Measurements from ENCODE around the gene ATP5F1D.

Gene ATP5F1D

DNA sequence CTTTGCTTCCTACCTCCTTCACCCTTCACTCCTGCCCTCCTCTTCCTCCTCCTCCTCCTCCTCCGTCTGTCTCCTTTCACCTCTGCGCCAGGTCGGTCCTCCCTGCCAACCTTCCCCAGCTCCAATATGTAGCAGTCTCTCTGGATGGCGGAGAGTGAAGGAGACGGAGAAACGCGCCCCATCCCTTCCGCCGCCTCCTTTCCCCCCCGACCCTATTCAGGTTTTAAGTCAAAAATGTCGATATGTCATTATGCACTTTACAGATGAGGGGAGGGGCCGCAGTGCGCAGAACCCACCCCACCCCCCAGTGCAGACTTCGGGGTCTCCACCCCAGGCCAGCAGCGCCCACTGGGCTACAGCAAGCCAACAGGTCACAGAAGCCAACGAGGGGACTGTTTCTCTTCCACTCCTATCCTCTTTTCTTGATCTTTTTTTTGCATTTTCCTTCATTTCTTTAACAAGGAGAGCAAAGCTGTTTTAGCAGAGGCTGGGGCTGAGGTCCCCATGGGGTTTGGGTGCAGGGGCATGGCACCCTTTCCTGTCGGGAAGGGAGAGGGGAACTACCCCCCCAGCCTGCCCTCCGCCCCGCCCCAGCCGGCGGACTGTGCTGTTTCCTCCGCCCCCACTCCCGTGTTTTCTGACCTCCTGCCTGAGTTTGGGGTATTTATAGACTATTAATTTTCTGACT, 16.1 kb downstream of the ATP5F1D start:
- in situ Hi-C loops (cut with MboI; ENCODE audit: low sequenced_read_pairs), result no loop called here

DNA sequence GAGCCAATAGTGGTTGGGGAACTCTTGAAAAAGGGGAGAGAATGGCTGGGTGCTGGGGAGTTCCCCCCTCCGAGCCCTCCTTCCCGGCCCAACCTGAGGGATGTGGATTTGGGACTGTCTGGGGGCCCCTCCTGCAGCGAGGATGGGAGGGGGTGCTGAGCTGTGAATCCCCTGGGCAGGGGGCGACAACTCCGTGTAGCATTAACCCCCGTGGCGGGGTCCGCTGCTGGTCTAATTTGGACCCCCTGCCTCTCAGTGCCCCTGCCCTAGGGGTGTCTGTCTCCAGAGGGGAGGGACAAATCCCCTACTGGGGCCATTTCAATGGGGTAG, 16.6 kb downstream of the ATP5F1D start:
- in situ Hi-C loops (cut with MboI; ENCODE audit: low sequenced_read_pairs), result no loop called here

DNA sequence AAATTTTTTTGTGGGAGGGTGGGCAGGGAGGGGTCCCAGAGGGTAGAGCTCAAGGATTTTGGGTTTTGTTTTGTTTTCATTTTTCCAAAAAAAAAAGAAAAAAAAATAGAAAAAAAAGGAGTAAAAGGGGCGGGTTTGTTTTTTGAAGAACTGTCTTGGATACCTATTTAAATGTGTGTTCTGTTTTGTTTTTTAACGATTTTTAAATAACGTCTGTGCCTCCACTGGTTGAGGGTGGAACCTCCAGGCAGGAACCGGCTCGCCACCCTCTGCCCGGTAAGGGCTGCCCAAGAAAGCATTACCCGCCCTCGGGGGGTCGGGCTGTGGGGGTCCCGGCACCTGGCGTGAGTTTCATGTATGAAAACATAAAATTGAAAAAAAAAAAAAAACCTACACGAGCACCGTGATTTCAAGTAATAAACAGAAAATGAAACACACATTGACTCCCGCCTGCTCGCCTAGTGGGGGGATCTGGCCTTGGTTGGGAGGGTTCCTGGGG, 17.2 kb downstream of the ATP5F1D start:
- in situ Hi-C loops (cut with MboI; ENCODE audit: low sequenced_read_pairs), result no loop called here

DNA sequence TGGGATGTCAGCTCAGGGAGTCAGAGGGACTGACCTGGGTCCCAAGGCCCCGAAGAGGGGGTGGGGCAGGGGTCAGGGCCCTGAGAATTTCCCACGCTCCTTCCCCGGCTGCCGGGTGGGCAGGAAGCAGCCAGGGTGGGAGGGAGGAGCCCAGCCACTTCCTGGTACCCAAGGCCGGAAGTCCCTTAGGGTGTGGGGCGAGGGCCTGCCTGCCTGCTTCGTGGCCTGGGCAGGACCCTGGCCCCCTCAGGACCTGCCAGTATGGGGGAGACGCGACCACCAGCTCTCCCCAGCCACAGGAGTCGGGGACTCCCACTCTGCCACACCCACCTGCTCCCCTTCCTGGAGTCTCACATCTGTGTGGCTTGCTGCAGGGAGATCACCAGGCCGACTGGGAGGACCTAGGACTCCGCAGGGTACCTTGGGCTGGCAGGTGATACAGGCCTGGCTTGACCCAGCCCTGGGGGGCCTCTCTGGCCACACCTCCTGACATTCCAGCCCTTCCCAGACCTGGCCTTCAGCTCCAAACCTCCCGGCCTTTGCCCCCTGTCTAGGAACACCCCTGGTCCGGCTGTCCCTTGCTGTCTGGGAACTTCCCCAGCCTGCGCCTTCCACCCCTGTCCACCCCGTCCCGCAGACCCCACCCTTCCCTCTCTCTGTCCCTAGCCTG, 17.8 kb downstream of the ATP5F1D start:
- in situ Hi-C loops (cut with MboI; ENCODE audit: low sequenced_read_pairs), result no loop called here

DNA sequence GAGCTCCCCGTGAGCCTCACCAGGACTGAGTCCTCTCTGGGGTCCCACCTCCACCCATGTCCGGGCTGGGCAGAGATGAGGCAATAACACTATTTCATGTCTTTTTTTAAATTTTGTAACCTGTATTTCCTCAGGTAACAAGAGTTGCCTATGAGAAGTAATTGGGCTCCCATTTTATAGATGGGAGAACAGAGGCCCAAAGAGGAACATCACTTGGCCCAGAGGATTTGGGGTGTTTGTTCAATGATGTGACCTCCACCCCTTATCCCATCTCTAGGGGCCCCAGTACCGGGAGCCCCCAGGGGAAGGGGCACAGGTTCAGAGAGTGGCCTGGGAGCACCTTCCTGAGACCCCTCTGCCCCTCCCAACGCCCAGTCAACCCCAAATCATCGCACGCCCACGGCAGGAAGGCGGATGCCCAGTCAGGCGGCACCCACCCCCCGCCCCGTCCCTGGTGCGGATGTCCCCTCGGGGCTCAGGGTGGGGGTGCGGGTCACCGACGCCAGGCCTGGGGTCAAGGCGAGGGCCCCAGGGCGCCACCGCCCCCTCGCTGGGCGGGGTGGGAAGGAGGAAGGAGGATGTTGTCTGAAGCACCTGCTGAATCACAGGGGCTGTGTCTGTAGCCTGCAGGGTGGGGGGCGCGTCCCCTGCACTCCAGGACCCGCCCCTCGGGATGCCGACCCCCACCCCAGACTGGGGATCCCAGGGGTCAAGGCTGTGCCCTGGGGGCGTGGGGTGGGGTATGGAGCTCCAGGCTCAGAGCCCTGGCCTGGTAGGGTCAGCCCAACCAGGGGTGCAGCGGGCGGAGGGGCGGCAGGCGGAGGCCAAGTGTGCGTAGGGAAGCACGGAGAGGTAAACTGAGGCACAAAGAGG, 18.6 kb downstream of the ATP5F1D start:
- in situ Hi-C loops (cut with MboI; ENCODE audit: low sequenced_read_pairs), result no loop called here

DNA sequence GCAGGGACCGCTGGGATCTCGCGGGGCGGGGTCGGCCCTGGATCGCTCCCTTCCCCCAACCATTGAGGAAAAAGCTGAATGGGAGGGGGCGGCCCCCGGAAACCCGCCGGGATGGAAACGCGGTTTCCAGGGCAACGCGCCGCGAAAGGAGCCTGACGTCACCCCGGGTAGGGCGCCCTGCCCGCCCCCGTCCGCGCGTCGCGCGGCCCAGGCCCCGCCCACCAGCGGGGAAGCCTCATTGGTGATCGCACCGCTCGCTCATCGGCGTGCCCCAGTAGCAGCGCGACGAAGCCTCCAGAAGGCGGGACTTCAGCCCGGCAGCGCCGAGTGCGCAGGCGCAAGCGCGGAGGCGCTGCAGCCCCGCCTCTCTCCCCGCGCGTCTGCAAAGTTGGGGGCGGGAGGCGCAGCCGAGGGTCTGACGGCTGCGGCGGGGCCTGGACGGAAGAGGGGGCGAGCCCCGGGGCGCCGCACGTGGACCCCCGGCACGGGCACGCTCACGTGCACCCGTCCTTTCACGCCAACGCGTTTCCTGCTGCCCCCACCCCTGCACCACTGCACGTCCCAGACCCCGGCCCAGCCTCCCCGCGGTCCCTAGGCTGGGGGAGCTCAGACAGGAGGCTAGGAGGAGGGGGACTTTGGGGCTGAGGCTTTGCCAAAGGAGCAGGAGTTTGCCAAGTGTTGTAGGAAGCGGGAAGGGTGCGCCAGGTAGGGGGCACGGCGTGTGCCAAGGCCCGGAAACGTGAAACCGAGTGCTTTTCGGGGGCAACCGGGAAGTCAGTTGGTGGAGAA, 19.4 kb downstream of the ATP5F1D start:
- in situ Hi-C loops (cut with MboI; ENCODE audit: low sequenced_read_pairs), result no loop called here

DNA sequence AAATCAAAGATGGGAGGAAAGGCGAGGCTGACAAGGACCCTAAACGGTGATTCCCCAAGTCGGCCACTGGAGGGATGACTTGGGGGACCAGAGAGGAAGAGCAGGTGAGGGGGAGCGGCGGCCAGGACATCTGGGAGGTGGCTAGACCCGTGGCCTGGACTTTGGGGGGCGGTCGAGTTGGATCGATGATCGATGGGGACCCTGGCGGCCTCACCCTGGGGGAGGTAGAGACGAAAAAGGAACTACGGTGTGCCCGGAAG, 19.9 kb downstream of the ATP5F1D start:
- in situ Hi-C loops (cut with MboI; ENCODE audit: low sequenced_read_pairs), result no loop called here

DNA sequence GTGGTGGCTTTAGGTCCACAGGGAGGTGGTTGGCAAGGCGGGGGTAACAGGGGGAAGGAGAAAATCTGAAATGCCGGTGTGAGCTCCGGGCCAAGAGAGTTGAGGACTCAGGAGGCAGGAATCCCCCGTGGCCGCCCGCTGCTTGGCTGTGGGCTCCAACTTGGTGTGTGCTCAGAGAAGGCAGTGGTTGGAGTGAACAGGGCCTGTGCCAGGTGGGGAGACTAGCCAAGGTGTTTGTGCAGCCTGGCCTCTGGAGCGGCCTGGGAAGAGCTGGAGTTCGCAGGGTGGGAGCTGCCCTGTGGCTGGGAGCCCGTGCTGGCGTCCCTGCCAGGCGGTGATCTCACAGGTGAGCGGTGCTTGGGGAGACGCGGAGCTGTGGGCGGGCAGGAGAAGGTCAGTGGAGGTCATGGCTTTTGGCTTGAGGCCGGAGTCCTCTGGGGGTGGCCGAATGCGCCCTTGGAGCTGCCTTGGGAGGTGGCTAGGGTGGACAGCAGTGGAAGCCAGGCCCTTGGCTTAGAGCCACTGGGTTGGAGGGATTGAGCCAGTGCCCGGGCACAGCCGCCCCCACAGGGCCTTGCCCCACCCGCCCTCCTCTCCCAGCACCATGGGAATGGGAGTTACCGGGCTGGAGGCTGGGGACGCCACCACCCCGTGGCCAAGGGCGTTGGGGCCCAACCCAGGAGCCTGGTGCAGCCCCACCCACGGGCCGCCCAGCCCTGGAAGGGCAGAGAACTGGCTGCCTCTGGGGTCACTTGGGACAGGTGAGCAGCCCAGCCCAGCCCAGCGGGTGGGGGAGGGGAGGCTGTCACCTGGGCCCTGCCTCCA, 20.5 kb downstream of the ATP5F1D start:
- in situ Hi-C loops (cut with MboI; ENCODE audit: low sequenced_read_pairs), result no loop called here

DNA sequence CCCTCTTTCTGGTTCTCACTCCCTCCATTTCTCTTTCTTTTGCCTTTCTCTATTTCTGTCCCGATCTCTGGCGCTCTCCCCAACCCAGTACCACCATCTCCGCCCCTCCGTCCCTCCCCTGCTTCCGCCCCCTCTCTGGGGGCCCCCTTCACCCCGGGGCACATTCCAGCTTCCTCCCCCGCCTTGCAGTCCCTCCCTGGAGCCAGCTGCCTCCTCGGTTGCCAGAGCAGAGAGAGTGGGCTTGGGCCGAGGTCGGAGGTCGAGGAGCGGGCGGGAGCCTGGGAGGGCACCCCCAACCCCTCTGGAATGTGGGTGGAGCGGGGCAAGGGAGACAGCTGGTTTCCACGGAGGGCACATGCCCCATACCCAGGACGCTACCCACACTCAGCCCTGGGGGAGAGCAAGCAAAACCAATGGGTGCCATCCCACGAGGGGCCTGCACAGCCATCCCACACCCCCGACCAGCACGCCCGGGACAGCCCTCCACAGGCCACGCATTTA, 21.1 kb downstream of the ATP5F1D start:
- in situ Hi-C loops (cut with MboI; ENCODE audit: low sequenced_read_pairs), result no loop called here

DNA sequence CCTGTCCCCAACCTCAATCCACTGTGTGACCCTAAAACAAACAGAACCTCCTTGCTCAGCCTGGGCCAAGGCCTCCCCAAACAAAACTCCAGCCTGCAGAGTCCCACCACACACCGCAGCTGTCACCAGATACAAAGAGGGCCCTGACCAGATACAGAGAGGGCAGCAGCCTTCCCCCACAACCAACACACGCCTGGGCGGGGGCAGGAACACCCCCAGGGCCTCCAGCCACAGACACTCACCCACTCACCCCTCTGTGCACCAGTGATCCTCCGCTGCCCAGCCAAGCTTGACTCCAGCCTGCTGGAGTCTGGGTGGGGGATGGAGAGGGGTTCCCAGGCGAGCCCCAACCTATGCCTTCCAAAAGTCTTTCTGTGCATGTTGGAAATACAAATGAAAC, 21.6 kb downstream of the ATP5F1D start:
- in situ Hi-C loops (cut with MboI; ENCODE audit: low sequenced_read_pairs), result no loop called here

DNA sequence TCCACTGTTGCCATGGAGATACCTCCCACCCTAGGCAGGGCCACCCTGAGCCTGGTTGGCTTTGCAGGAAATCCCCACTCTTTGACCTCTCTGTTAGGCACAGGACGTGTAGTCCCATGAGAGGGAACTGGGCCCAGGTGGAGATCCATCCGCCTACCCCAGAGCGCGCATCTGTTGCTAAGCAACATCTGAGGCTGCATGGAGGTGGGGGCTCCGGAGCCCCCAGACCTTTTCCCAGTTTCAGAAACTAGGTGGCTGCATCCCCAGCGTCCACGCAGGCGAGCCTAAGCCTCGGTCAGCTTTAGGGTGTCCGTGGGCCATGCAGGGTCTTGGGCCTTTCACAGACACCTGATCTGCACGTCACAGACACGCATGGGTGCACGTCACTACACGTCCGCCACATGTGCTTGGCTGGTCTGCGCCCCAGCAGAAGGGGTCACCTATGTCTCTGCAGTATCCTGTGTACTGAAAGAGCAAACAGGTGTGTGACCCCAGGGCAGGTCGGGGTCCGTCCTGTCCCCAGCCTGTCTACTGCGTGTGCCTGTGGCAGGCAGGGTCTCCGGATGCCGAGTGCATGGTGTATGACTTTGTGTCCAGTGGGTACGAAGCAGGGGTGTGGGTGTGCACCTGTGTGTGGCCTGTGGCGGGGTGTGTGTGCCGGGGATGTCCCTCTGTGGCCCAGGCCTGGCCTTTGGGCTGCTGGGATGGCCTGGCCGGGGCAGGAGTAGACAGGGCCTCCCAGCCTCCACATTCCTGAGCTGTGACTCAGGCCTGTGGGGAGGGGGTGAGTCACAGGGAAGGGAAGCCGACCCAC, 23.5 kb downstream of the ATP5F1D start:
- in situ Hi-C loops (cut with MboI; ENCODE audit: low sequenced_read_pairs), result no loop called here

DNA sequence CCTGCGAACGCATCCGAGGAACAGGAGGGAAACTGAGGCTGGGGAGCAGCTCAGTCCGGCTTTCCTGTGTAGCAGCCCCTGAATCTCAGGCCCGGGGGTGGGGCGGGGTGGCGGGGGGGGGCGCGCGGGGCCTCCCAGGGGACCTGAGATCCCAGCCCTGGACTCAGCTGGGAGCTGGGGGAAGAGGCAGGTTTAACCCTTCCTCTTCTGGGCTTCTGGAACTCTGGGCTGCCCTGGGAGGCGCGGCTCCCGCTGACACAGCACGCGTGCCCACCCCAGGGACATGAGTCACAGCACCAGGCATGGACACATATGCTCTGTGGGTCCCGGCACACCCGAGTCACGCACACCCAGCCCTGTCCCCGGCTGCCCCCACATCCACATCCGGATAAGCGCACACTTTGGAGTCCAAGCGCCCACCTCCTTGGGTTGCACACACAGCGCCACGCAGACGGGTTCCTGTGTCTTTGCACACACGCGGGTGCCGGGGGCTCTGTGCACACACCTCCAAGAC, 24.1 kb downstream of the ATP5F1D start:
- in situ Hi-C loops (cut with MboI; ENCODE audit: low sequenced_read_pairs), result no loop called here

DNA sequence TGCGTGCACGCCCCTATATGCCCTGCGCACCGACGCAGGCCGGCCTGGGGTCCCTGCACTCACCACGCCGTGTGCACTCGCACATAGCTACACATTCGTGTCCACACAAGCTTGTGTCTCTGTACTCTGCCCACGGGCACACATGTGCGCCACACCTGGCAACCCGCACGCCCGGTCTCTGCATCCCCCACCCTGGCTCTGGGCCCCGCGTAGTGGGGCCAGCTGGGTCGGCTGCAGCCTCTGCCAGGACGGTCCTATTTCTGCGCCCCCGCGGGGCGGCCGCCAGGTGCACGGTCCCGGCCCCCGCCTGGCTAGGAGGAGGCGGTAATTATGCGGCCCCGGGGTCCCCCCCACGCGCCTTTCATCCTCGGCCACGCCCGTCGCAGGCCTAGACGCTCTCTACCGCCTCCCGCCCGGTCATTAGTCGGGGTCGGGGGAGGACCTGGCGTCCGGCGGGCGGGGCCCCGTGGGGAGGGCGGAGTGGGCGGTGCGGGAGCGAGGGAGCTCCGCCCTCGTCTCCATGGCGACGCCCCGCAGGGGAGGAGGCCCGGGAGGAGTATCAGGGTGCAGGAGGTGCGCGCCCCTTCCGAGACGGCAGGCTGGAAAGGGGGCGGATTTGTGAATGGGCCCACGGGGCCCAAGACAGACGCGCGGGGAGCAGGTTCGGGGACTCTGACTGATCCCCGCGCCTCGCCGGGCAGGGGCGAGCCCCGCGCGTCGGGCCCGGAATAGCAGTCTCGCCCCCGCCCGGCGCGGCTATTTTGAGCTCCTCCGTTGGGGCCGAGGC, 24.8 kb downstream of the ATP5F1D start:
- in situ Hi-C loops (cut with MboI; ENCODE audit: low sequenced_read_pairs), result no loop called here

DNA sequence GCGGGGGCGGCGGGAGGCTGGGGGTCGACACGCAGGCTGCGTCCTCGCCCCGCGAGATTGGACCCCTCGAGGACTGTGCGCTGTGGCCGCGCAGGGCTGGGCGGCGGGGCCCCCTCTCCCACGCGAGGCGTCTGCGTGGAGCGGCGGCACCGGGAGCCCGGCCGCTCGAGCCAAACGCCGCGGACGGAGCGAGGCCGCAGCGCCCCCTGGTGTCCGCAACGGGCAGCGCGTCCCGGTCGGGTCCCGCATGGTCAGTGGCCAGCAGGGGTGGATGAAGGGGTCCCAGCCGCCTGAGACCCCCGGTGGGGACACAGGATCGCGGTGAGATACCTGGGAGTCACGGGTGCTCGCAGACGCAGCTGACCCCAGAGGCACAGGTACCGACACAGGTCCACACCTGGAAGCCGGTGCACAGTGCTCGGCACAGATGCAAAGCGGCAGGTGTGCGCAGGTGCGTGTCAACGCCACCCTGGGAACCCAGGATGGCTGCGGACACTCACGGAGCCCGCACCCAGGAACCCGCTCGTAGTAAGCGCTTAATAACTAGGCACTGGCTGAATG, 25.4 kb downstream of the ATP5F1D start:
- in situ Hi-C loops (cut with MboI; ENCODE audit: low sequenced_read_pairs), result no loop called here

DNA sequence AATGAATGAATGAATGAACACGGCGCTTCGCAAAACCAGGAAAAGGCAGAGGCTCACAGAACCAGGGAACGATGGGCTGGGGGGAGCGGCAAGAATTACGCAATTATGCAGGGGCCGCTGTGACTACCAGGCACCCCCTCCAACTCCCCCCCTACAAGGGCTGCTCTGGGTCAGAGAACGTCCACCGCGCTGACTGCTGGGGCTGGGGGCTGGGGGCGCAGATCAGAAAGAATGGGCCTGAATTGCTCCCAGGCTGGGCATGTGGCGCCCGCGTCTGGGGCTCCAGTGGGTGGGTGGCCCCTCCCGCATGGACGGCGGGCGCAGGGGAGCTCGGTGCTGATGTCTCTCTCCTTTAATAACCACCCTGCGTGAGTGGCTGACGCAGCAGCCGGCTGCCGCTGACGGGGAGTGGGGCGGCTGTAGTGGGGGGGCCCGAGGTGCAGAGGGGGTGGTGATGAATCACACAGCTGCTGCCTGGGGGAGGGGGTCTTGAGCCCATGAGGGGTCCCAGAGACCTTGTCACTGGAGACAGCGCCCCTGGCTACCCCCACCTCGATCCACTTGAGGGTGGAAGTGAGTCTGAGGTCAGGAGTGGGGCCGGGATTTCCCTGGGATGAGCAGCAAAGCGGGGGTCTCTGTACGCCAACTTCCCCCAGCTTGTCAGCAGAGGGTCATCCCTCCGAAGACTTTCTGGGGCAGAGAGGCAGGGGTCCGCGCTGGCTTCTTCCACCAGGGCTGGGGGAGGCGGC, 26.1 kb downstream of the ATP5F1D start:
- in situ Hi-C loops (cut with MboI; ENCODE audit: low sequenced_read_pairs), result no loop called here

DNA sequence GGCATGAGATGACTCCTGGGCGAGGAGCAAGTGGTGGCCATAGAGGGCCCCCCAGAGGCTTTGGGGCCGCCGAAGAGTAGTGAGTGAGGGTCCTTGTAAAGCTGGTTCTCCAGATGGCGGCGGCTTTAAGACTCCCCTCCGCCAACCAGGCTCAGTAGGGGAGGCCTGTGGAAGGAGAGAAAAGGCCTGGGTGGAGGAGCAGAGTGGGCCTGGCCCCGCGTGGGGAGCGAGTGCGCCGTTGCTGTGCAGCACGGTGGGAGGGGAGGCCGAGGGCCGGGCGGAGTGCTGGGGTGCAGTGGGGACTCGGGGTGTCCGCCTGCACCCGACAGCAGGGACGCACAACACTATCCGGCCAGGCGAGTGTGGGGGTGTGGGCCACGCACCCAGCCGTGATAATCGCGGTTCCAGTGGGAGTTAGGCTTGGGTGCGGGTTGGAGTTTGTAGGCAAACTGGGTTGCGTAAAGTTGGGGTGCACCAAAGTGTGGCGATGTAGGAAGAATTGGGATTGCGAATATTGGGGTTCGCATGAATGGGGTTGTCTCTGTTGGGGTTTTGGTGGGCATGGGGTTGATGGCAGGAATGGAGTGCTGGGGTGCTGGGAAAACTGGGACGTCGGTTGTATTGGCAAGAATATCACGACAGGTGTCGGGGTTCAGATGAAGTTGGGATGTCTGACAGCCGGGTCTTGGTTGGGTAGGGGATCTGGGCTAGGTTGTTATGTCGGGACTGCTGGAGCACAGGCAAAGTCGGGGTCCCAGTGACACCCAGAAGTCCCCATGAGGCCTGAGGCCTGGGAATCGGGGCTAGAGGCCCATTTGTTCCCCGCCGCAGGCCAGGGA, 26.9 kb downstream of the ATP5F1D start:
- in situ Hi-C loops (cut with MboI; ENCODE audit: low sequenced_read_pairs), result no loop called here
